Endothelial cell of umbilical vein (primary cell): ENCODE data around the gene DENND1A. TPM values are rescaled to one million over a fixed set of nuclear protein-coding genes. Genes with fewer than 3 reads are reported as not detected.

Experiments used
- BruUV-seq: library from RNA; stranded (reverse); fragments of 400-500 nt; replicated peaks from 2 replicates; lab custom pipeline; 2021; lab: Mats Ljungman, UMichigan
- CTCF ChIA-PET: fragments of 300-600, 350-600 bp; sonication (Branson Sonifier 250); formaldehyde crosslinking; loops from one replicate; lab custom pipeline; 2021; ENCODE audit warnings: antibody characterized with exemption, inconsistent platforms; lab: Charles Lee
- POLR2A ChIA-PET: fragments of 300-600, 350-600 bp; sonication (Branson Sonifier 250); formaldehyde crosslinking; loops from one replicate; lab custom pipeline; 2021; ENCODE audit warnings: antibody characterized with exemption, inconsistent platforms; lab: Charles Lee
- DNase-seq: peaks from one replicate; pipeline ENCODE4 v3.0.0-alpha.2; 2011; ENCODE audit warnings: low read depth, low spot score
- FAIRE-seq: peaks from 2 replicates; lab custom pipeline; 2011; peaks lifted over from hg19 to GRCh38; lab: Jason Lieb, UNC
- H2AFZ ChIP-seq: 2 replicates; pipeline ENCODE4 v1.6.0; 2012; ENCODE audit warnings: low read depth, low read length, control low read depth, inconsistent platforms
- H3K27ac ChIP-seq: 2 replicates; pipeline ENCODE4 v1.5.1; 2011; ENCODE audit warnings: low read depth, mild to moderate bottlenecking, control low read depth, low read length, moderate library complexity; ENCODE audit not compliant: insufficient read depth
- H3K27me3 ChIP-seq, 2 experiments: 2 replicates each; pipeline versions ENCODE4 v1.6.0 to v1.6.1; 2011; ENCODE audit warnings: low read length in 2 of 2, mixed read lengths in 1 of 2; ENCODE audit not compliant: control insufficient read depth in 2 of 2, insufficient read depth in 2 of 2
- H3K36me3 ChIP-seq, 2 experiments: 2 replicates in 1 of 2; 3 replicates in 1 of 2; pipeline ENCODE4 v1.5.1; 2011; ENCODE audit warnings: low read length in 2 of 2, mild to moderate bottlenecking in 1 of 2, moderate library complexity in 1 of 2; ENCODE audit not compliant: control insufficient read depth in 2 of 2, insufficient read depth in 2 of 2; ENCODE audit errors: extremely low read depth in 1 of 2
- H3K4me1 ChIP-seq: 3 replicates; pipeline ENCODE4 v1.5.1; 2011; ENCODE audit warnings: mild to moderate bottlenecking, low read length; ENCODE audit not compliant: control insufficient read depth, insufficient read depth; ENCODE audit errors: extremely low read depth
- H3K4me2 ChIP-seq: 2 replicates; pipeline ENCODE4 v1.6.1; 2011; ENCODE audit warnings: low read length, control low read depth, mixed read lengths; ENCODE audit not compliant: insufficient read depth
- H3K4me3 ChIP-seq, 3 experiments: fragments of 200-600 bp in 1 of 3; sonication (generic), shearing (Covaris generic) in 1 of 3; replicated peaks in 1 of 3; 2 replicates each; pipeline ENCODE4 v1.5.1; 2011 to 2016; ENCODE audit warnings: control low read depth in 3 of 3, low read length in 3 of 3, mild to moderate bottlenecking in 2 of 3, inconsistent platforms in 1 of 3, low read depth in 1 of 3, moderate library complexity in 1 of 3; ENCODE audit not compliant: insufficient read depth in 1 of 3
- H3K79me2 ChIP-seq: 2 replicates; pipeline ENCODE4 v1.6.0; 2012; ENCODE audit warnings: low read length, inconsistent platforms; ENCODE audit not compliant: control insufficient read depth, insufficient read depth
- H3K9ac ChIP-seq: replicated peaks from 2 replicates; pipeline ENCODE3; 2011; ENCODE audit warnings: low read length, control low read depth; ENCODE audit not compliant: insufficient read depth; ENCODE audit errors: extremely low read depth
- H3K9me1 ChIP-seq: replicated peaks from 3 replicates; pipeline ENCODE4 v1.6.0; 2011; ENCODE audit warnings: mild to moderate bottlenecking, low read length; ENCODE audit not compliant: control insufficient read depth, insufficient read depth; ENCODE audit errors: extremely low read depth
- H3K9me3 ChIP-seq: replicated peaks from 2 replicates; pipeline ENCODE4 v1.5.1; 2012; ENCODE audit warnings: low read length, inconsistent platforms; ENCODE audit not compliant: control insufficient read depth, insufficient read depth
- H4K20me1 ChIP-seq: replicated peaks from 2 replicates; pipeline ENCODE3; 2011; ENCODE audit warnings: mild to moderate bottlenecking, low read length; ENCODE audit not compliant: control insufficient read depth, insufficient read depth; ENCODE audit errors: extremely low read depth
- CTCF ChIP-seq, 2 donors: IDR thresholded peaks; 1 replicate in 1 of 2; 2 replicates in 1 of 2; pipeline ENCODE4 v1.5.1; 2011; ENCODE audit warnings: low read length in 2 of 2, mild to moderate bottlenecking in 2 of 2, moderate library complexity in 2 of 2, control low read depth in 1 of 2, inconsistent platforms in 1 of 2, low read depth in 1 of 2; ENCODE audit not compliant: insufficient read depth in 1 of 2; ENCODE audit errors: extremely low read depth in 1 of 2
- EZH2 ChIP-seq: IDR thresholded peaks from 2 replicates; pipeline ENCODE4 v1.6.1; 2012; ENCODE audit warnings: borderline replicate concordance, low read depth, mild to moderate bottlenecking, moderate library complexity, low read length, inconsistent platforms; ENCODE audit not compliant: severe bottlenecking
- GATA2 ChIP-seq: IDR thresholded peaks from 2 replicates; pipeline ENCODE4 v1.7.0; 2011; ENCODE audit warnings: low read depth, mild to moderate bottlenecking, moderate library complexity, mixed read lengths, low read length; ENCODE audit not compliant: insufficient read length, insufficient read depth
- MAX ChIP-seq: IDR thresholded peaks from 2 replicates; pipeline ENCODE4 v1.6.1; 2011; ENCODE audit not compliant: insufficient read depth, insufficient read length
- dilution Hi-C: fragments of 300-500 bp; cut with MboI; formaldehyde crosslinking; loops from one replicate; pipeline ENCODE4 v1.15.0; 2019; ENCODE audit warnings: low sequenced_read_pairs; ENCODE audit not compliant: extremely low pct_ligation_motif_present
- intact Hi-C: fragments of 100-400 bp; cut with micrococcal nuclease; formaldehyde crosslinking; loops from one replicate; pipeline ENCODE4 v1.10.0; 2022
- polyA plus RNA-seq, 4 experiments: library from polyadenylated mRNA; depleted of rRNA in 3 of 4; stranded (reverse) in 3 of 4; unstranded in 1 of 4; fragments of >200 nt; gene quantifications; 2 replicates each; pipeline versions ENCODE4 v1.2.1 to v1.2.3, GENCODE V29; 2011 to 2012; ENCODE audit warnings: missing spikeins in 1 of 4
- total RNA-seq: library from RNA; stranded (reverse); gene quantifications from 2 replicates; pipeline ENCODE4 v1.2.3, GENCODE V29; 2021

Gene DENND1A
- total and polyA plus RNA-seq, 2 donors (not counting 3 experiments of a cell fraction or from before 2014, with no cell fraction given), result 18.5 to 24.5 TPM

- Histone ChIP-seq H3K9me3 (no peaks in the 10 kb centered on the region), H4K20me1 (no peaks in the 10 kb centered on the region), H3K4me3 (no peak overlapping the region), H3K4me1 (no peaks in the 10 kb centered on the region), H3K9ac (no peak overlapping the region), H3K9me1 (no peaks in the 10 kb centered on the region), H3K27me3 (no peaks in the 10 kb centered on the region), H3K27ac (no peak overlapping the region), H2AFZ (no peak overlapping the region), H3K4me2 (no peak overlapping the region), H3K36me3 (no peaks in the 10 kb centered on the region), H3K79me2 (no peaks in the 10 kb centered on the region)
- dilution Hi-C loops (no loop called here), intact Hi-C loops (no loop called here)
- no peak for DNase-seq
- CTCF ChIA-PET, result interaction anchor here (3.6 kb wide), 1 partner anchor 8 kb away, joined by 13 read pairs; no protein-coding TSS in a partner anchor
- BruUV-seq, result no TSS peak
- FAIRE-seq, result no peak
- TF ChIP-seq MAX (no peak), EZH2 (no peak), GATA2 (no peak), CTCF (IDR thresholded peaks at IDR 0.05; ENCODE audit: extremely low read depth in 1 of 2, insufficient read depth in 1 of 2, low read depth in 1 of 2, low read length in 2 of 2) (no peak)
- POLR2A ChIA-PET, result no interaction called here
These were observed 588.1 kb downstream of the DENND1A start for GRCh38 chr9:123341816-123342215.
